Measurements from ENCODE around the gene PLEKHJ1.

PLEKHJ1 gene

GRCh38 chr19:2191456-2192310 is 44.4 kb downstream of the PLEKHJ1 start:
- no peak overlapping the region for H3K4me3 ChIP-seq (ENCODE audit: low read length)
- TF ChIP-seq CTCF (IDR thresholded peaks at IDR 0.05; ENCODE audit: insufficient read depth, low read depth, low read length, missing control alignments): no peak
- DNase-seq (ENCODE audit: low read depth): no peak

GRCh38 chr19:2190848-2191455 is 45.2 kb downstream of the PLEKHJ1 start:
- TF ChIP-seq CTCF (IDR thresholded peaks at IDR 0.05; ENCODE audit: insufficient read depth, low read depth, low read length, missing control alignments): no peak
- DNase-seq (ENCODE audit: low read depth): no peak
- no peak overlapping the region for H3K4me3 ChIP-seq (ENCODE audit: low read length)

- no peak overlapping the region for H3K4me3 ChIP-seq (ENCODE audit: low read length)
- TF ChIP-seq CTCF (IDR thresholded peaks at IDR 0.05; ENCODE audit: insufficient read depth, low read depth, low read length, missing control alignments): no peak
- DNase-seq (ENCODE audit: low read depth): no peak
Observed at GRCh38 chr19:2189880-2190279, 46.2 kb downstream of the PLEKHJ1 start.

- H3K4me3 ChIP-seq (ENCODE audit: low read length): no peak overlapping the region
- no peak for TF ChIP-seq CTCF (IDR thresholded peaks at IDR 0.05; ENCODE audit: insufficient read depth, low read depth, low read length, missing control alignments)
- DNase-seq (ENCODE audit: low read depth): peak; percentile 65
Observed at GRCh38 chr19:2188708-2189385, 47.3 kb downstream of the PLEKHJ1 start.

- no peak for TF ChIP-seq CTCF (IDR thresholded peaks at IDR 0.05; ENCODE audit: insufficient read depth, low read depth, low read length, missing control alignments)
- DNase-seq (ENCODE audit: low read depth): no peak
- no peak overlapping the region for H3K4me3 ChIP-seq (ENCODE audit: low read length)
Observed at GRCh38 chr19:2187159-2187558, 49.0 kb downstream of the PLEKHJ1 start.

- no peak for DNase-seq (ENCODE audit: low read depth)
- no peak for TF ChIP-seq CTCF (IDR thresholded peaks at IDR 0.05; ENCODE audit: insufficient read depth, low read depth, low read length, missing control alignments)
- no peak overlapping the region for H3K4me3 ChIP-seq (ENCODE audit: low read length)
Observed at GRCh38 chr19:2186071-2186846, 49.9 kb downstream of the PLEKHJ1 start.
